Neural cell (in vitro differentiated cells): ENCODE results near the gene ARHGAP5.

Experiments used
- CTCF ChIP-seq: fragments of 450-650 bp; IDR thresholded peaks from 2 replicates; pipeline ENCODE4 v1.5.1; 2014; ENCODE audit warnings: antibody characterized with exemption, mild to moderate bottlenecking, moderate library complexity; ENCODE audit not compliant: poor library complexity, severe bottlenecking
- EZH2 ChIP-seq: fragments of 200-600, 300-800 bp; shearing (Covaris generic), sonication (generic); IDR thresholded peaks from 2 replicates; pipeline ENCODE4 v1.6.1; 2014; ENCODE audit warnings: antibody characterized with exemption, low read length, borderline replicate concordance, mild to moderate bottlenecking; ENCODE audit not compliant: insufficient read depth, poor library complexity, severe bottlenecking
- POLR2AphosphoS5 ChIP-seq: IDR thresholded peaks from 2 replicates; pipeline ENCODE4 v1.6.1; 2012
- TAF1 ChIP-seq: IDR thresholded peaks from 2 replicates; pipeline ENCODE4 v1.6.1; 2012; ENCODE audit warnings: low read depth
- TF ChIP-seq, protein P1 (sequence below): IDR thresholded peaks from 2 replicates; pipeline ENCODE4 v1.6.1; 2012; ENCODE audit warnings: borderline replicate concordance

DNA sequence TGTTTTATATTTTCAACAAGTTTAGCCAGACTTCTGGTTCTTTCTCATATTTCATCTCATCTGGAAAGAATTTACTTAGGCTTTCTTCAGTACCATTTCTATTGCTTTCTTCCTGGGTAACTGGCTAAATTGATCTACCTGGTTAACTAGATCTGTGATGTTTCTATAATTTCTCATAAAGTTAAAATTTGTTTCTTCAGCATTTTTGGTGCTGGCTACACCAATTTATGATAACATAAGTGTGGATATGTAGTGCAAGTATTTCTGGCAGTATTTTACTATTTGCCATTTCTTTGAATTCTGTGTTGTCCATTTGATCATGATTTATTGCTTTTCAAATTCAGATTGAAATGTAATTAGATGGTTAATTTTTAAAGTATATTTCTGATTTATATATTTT is 25.9 kb downstream of the ARHGAP5 start:
- TF ChIP-seq CTCF (no peak), EZH2 (no peak), POLR2AphosphoS5 (no peak), TAF1 (no peak)
- TF ChIP-seq, protein P1, sequence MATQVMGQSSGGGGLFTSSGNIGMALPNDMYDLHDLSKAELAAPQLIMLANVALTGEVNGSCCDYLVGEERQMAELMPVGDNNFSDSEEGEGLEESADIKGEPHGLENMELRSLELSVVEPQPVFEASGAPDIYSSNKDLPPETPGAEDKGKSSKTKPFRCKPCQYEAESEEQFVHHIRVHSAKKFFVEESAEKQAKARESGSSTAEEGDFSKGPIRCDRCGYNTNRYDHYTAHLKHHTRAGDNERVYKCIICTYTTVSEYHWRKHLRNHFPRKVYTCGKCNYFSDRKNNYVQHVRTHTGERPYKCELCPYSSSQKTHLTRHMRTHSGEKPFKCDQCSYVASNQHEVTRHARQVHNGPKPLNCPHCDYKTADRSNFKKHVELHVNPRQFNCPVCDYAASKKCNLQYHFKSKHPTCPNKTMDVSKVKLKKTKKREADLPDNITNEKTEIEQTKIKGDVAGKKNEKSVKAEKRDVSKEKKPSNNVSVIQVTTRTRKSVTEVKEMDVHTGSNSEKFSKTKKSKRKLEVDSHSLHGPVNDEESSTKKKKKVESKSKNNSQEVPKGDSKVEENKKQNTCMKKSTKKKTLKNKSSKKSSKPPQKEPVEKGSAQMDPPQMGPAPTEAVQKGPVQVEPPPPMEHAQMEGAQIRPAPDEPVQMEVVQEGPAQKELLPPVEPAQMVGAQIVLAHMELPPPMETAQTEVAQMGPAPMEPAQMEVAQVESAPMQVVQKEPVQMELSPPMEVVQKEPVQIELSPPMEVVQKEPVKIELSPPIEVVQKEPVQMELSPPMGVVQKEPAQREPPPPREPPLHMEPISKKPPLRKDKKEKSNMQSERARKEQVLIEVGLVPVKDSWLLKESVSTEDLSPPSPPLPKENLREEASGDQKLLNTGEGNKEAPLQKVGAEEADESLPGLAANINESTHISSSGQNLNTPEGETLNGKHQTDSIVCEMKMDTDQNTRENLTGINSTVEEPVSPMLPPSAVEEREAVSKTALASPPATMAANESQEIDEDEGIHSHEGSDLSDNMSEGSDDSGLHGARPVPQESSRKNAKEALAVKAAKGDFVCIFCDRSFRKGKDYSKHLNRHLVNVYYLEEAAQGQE = no peak
